ENCODE data around the gene SLC1A5.

The SLC1A5 gene

DNA sequence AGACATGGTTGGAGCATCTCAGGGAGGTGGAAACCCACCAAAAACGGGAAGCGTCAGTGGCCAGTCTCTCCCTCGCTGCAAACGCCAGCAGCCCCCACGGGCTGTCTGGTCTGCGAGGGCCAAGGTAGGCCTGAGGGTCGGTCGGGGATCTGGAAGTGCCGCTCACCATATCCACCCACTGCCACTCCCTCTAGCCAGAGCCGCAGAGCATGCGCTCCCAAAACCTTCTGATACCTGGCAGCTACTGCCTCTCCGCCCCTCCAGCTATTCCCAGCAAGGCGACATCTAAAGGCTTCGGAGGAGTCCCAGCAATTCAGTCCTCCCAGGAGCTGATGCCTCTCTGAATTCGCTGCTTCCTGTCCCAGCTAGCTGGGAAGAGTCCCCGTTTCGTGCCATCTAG is 46.9 kb downstream of the SLC1A5 start:
- DNase-seq = no peak

DNA sequence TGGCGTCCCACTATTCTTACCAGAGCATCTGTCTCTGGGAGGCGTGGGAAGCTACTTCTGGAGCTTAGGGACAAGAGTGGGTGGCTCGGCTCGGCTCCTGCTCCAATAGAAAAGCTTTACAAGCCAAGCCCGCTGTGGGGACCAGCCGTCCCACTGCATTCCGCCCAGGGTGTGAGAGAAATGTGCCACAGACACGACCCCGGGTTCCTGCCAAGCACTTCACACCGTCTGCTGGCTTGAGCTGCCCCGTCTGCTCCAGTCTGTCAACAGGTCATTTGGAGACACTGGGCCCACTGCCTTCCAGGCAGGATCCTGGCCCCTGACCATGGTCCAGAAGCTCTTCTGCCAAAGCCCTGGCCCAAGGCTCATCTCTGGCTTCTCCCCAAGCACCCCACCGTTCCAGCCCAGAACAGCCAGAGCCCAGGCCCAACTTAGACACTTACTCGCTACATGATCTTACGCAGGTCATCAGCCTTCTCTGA is 49.1 kb downstream of the SLC1A5 start:
- no peak for DNase-seq

DNA sequence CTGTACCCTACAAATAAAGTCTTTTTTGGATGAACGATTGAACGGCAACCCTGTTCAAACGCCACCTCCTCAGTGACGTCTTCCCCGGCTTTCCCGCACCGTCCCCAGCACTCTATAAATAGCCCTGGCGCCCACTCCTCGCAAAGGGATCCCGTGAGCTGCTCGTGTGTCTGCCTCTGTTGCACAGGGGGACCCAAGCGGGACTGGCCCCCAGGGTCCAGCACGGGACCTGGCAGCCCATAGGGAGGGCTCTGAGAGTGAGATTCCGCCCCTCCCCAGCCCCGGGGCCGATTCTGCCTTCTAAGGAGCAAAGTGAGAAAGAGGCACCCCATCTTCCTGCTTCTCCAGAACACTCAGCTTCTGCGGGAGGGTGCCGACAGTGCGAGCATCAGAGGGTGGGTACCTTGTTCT is 50.6 kb downstream of the SLC1A5 start:
- DNase-seq = no peak

DNA sequence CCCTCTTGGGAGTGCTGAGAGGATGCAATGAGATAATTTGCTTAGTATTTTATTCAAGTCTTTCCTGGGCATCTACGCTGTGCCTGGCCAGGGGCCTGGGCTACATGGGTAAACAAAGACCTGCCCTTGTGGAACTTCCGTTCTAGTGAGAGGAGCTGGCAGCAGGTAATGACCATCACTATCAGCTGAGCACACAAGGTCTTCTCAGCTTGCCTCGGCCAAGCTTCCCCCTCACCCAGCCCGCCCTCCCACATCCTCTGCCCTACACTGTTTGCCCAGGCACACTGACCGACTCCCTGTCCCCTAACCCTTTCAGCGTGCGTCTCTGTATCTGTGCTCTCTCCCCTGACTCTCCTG is 51.1 kb downstream of the SLC1A5 start:
- DNase-seq = no peak

DNA sequence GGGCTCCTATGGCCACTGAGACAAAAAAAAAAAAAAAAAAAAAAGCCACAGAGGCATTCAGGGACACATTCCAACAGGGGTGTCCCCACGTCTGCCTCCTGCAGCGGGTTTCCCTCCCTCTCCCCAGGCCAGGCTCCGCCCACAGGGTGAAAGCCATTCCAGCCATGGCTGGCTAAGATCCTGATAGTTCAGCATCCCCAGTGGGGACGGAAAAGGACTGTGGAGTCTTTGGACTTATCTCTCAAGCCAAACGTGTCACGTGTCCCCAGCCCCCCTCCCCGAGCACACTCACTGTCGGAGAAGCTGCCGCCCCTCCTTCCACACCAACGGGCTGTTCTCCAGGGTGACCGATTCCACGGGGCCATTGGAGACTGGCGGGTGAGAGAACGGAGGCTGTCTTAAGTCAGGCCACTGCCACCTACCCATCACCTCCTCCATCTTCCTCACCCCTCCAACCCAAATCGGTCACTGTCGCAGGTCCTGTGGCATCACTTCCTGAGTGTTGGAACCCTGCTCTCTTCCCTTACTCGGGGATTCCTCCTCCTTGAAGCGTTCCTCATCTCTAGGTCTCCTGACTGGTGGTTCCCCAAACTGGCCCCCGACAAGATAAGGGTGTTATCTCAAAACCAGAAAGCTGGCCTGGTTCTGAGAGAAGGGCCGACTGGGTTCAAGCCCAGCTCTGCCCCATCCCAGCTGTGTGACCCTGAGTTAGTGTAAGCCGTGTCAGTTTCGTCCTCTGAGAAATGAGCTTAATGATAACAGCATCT is 51.7 kb downstream of the SLC1A5 start:
- no peak for DNase-seq

DNA sequence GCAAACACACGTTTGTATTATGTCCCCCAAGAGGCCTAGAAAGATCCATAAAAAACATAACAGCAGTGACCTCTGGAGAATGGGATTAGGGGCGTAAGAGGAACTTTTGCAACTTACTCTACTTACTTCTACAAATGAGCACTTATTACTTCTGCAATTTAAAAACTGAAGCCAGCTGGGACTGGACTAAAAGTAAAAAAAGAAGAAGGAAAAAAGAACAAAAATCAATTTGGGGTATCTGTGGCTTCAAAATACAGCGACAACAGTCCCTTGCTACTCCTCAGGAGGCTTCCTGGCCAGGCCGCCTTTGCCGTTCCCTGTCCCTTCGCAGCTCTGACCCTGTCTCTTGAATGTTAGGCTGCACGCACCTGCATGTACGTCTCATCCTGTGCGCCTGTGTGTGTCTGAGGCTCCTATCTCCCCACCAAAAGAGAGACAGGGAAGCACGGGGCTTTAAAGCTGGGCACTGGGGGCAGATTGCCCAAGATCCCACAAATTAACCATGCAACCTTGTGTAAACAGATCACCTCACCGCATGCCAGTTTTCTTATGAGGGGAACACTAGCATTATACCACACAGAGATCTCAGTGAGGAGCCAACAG is 54.6 kb downstream of the SLC1A5 start:
- no peak for DNase-seq

DNA sequence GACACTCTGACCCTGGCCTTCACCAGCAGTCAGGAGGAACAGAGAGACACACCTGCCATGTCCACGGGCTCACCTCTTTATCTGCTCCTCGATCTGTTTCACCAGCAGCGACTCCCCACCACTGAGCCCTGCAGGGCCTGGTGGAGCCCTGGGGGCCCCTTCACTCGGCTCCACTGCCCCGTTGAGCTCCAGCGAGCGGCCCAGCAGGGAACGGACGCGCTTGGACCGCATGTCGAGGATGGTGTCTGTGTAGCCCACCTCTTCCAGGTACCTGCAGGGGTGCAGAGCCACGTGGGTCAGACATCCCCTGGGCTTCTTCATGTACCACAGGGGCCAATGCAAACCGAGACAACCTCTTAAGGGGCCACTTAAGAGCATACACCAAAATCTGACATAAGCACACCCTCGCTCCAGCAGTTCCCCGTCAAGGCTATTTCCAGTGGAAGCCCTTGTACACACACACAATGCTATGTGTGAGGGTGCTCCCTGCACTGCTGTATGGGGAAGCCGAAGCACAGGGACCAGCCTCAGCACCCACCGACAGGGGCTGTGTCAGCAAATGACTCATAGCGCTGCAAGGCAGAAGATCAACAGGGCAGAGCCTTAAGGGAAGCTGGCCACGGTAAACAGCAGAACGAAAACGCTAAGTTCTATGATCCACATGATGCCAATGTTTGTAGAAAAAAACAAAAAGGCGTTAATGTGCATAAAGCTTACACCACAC is 55.3 kb downstream of the SLC1A5 start:
- DNase-seq = no peak

DNA sequence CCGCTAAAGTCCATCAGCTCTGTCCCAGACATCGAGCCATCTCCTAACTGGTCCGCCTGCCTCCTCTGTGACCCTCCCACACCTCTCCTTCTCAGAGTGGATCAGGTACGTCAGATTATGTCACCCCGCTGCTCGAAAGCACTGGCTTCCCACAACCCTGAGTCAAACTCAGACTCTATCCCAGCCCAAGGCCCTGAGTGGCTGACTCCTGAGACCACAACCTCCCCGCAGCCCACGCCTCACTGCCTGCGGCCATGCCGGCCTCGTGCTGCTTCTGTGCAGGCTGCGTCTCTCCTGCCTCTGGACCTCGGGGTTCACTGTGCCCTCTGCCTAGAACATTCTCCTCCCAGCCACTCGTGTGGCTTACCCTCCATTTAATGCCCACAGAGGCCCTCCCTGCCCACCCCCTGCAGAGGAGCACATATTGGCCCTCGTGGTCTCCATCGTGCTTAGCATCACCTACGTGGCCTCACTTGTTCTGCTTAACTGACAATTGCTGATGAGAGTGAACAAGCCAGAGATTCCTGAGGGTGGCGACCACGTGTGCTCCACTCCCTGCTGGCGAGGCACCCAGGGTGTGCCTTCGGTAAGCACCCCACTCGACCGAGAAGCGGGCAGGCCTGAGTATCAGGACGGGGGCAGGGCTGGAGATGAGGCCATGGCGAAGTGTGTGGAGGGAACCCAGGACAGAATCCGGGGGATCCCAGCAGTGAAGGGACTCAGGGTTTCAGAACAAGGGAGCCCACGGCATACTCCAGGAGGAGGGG is 56.0 kb downstream of the SLC1A5 start:
- no peak for DNase-seq

DNA sequence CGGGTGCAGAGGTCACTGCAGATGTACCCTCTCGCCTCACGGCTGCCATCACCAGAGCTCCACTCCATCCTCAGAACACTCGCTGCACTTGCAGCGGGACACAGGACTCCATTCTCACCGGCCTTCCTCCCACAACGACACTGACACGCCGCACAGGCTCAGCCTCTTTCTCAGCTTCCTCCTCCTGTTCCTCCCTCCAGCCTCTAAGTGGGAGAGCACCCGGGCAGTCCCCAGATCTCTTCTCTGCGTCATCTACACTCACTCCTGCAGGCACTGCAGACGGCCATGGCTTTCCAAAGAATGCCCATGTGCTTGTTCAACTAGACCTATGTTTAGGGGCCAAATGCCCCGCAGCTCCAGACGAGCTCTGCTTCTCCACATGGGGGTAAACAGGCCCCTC is 56.8 kb downstream of the SLC1A5 start:
- DNase-seq = no peak

DNA sequence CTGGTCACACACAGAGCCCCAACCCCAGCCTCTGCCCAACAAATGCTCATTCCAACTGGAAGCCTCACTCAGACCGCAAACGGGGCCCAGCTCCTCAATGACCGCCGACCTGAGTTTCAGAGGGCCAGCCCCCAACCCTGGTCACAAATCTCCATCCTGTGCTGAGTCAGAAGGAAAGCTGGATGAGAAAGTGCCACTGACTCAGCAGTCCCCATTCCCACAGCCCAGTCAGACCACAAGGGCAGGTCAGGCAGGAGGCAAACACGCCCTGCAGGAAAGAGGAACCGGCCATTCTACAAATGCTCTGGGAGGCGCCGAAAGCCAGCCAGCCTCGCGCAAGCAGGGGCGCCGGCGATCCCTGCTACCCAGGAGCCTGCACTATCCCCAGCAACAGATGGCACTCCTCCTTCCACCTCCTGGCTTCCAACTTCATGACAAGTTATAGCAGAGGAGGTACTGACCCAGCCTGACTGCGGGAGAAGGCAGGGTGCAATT is 57.3 kb downstream of the SLC1A5 start:
- no peak for DNase-seq

DNA sequence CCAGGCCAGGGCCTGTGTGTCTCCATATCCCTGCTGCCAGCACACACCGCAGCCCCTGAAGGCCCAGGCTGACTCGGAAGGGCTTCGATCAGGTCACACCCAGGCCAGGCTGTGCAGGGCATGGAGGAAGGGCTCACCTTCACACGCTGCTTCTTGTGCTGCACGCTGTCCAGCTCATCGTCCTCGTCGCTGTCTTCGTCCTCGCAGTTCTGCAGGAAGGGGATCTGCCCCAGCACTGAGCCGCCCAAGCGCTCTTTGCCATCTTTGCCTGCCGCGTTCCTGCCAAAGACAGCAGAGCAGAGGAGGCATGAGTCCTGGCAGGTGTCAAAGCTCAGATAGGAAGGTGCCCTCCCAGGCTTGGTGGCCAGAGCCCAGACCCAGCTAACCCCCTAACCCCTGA is 57.8 kb downstream of the SLC1A5 start:
- DNase-seq = no peak

DNA sequence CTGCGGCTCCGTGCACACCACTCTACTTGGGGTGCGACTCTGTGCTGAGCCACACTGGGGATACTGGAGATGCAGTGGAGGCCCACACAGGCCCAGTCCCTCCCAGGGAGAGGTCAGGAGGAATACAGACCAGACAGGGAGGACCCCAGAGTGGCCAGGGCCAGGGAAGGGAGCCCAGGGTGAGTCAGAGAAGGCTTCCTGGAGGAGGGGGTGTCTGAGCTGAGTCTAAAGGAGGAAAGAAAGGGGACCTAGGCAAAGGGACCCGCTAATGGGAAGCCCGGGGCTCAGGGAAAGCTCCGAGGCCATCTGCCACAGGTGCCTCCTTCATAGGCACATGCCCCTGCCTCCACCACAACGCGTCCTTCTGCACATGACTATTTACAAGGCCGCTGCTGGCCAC is 58.2 kb downstream of the SLC1A5 start:
- DNase-seq = no peak

DNA sequence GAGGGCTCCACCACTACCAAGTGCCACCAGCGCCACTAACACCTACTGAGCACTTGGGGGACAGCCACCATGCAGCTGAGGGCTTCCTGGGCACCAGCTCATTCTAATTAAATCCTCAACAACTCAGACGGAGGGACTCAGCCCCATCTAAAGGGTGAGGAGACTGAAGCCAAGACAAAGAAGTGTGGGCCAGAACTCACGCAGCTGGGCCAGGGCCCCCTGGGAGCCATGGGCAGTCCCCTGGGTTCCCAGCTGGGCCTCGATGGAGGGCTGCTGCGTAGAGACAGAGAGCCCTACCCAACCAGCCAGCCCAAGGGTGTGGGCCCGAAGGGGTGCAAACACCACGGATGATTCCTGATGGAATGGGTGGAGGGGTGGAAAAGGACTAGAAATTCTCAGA is 58.7 kb downstream of the SLC1A5 start:
- no peak for DNase-seq

DNA sequence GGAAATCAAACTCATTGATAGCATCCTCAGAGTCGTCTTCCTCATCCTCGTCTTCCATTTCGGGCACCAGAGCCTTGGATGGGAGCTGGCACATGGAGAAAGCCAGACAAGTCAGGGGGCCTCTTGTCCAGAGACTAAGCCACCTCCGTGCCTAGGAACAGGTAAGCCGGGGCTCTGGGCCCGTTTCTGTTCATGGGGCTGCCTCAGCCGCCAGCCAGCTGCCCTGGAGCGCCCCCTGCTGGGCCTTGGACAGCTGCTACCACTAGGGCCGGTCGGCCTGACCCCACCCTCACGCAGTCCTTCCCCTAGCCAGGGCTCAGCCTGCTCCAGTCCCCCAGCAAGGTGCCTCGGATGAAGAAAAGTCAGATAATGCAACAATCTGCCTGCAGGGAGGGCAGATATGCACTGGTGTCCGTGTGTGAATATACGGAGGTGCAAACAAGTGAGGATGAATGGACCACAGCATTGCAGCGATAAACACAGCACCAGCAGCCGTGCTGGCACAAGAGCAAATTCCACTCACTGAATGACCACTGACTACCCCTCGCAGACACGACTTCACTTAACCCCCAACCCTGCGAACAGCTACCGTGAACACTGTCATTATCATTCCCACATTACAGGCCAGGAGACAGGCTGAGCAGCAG is 59.6 kb downstream of the SLC1A5 start:
- peak; percentile 90 for DNase-seq

DNA sequence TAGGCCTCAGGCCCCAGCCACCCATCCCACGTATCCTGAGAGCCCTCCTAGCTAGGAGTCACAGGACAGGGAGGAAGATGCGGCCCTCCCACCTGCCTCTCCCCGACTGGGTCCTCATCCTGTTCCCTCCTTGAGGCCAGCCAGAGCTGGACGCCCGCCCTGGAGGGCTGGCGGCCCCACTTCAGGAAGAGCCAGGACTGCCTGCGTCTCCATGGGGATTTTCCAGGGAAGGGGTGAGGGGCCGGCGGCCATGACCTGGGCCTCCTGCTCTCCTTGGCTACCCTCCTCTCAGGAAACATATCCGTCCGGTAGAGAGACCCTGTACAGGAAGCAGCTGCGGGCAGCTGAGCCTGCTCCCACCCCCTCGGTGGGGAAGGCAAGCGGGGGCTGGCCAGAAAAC is 60.2 kb downstream of the SLC1A5 start:
- DNase-seq = no peak

DNA sequence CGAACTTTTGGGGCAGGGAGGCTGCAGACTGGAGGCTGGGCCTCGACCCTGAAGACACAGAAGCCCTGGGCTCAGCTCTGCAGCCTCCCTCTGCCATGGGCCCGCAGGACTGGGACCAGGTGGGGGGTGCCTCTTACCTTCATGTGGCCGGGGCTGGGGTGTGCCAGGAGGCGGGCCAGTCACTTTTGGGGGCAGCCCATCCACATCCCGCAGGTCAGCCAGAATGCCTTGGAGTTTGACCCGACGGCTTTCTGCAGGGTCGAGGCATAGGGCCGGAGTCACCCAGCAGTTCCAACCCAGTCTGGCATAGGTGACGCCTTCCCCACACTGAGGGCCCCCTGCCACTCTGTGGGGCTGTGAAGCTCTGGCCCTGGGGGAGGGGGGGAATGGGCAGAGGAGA is 60.6 kb downstream of the SLC1A5 start:
- no peak for DNase-seq

DNA sequence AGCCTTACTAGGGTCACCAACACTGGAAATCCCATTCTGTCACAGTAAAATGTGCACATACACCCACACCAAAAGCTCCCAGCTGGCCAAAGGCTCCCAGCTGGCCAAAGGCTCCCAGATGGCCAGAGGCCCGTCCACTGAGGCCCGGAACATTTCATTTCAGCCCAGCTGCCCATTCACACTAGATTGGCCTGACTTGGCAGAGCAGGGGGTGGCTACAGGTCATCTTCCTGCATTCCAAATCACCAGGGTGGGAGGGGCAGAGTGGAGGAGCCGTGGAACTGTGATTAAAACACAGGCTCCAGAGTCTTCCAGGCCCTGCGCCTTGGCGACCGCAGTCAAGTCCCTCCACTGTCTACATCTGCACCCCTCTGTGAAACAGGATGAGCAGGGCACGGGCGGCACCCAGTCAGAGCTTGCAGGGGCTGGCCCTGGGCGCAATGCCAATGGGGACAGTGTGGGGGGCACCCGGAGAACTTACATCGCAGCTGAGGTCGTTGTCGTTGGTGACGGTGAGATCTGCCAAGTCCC is 61.4 kb downstream of the SLC1A5 start:
- no peak for DNase-seq

DNA sequence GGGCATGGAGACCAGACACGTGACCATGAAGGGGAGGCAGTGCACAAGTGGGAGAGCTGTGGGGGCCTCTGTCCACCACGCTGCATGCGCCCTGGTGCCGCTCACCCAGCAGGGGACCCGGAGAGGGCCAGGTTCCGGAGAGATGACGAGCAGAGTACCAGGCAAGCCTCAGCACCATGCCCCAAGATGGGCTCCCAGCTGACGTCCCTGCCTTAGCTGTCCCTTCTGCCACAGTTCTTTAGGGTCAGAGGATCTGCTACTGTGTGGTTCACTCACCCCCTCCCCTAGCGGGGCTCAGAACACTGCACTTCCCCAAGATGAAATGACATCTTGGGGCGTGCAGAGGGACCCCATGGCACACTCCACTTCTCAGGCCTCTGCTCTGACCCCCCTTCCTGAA is 61.8 kb downstream of the SLC1A5 start:
- DNase-seq = no peak

DNA sequence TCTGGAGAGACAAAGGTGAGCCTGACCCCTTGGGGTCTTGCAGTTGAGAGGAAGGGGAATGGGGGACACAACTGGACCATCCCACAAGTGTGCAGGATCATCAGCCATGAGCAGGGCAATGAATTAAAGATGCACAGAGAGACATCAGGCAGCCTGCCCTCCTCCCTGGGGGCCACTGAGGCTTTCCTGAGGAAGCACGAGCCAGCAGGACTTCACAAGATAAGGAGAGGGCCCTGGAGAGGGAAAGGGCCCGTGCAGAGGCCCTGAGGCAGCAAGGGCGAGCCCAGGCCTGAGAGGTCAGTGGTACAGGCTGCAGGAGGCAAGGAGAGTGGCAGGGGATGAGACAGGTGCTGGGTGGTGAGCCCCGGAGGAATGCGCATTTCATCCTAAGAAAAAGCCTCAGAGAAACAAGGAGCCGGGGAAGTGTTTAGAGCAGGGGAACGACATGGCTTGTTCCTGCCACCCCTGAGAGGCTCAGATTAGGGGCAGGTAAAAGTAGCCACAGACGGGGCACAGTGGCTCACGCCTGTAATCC is 62.5 kb downstream of the SLC1A5 start:
- DNase-seq = no peak

DNA sequence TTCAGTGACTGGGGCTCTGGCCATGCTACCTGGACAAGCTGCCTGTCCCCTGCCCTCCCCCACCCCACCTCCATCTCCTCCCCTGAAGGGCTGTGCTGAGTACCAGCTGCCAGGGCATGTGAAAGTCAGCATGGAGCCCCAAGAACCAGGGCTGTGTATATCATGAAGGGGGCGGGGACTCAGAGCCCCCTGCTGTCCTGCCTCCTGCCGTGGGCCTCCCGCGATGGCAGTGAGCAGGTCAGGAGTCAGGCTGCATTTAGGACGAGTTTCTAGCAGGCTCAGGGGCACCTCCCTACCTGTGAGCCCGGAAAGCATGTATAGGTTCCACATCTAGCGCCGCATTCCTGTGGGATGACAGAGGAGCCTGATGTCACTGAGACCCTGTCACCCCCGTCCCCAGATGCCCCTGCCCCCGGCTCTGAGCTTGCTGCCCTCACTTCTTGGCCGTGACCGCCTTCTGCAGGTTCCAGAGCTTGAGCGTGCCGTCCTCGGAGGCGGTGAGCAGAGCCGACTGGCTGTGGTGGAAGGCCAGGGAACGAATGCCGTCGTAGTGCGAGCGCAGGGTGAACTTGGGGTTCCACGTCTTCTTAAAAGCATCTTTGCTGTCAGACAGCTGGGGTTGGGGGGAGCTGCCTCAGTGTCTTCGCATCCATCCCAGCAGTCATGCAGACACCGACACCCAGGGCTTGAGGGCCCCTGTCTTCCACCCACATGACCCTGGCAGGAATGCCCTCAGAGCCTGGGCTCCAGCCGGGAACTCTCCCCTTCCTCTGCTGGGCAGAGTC is 63.2 kb downstream of the SLC1A5 start:
- no peak for DNase-seq
